Mesendoderm (in vitro differentiated cells): ENCODE data around the gene APOF.

ENCODE experiments used
- DNase-seq: peaks from one replicate; pipeline ENCODE4 v3.0.0; 2013
- H2AK5ac ChIP-seq: 2 replicates; pipeline ENCODE4 v1.6.1; 2013; ENCODE audit warnings: low read length, inconsistent platforms
- H2BK120ac ChIP-seq: 2 replicates; pipeline ENCODE4 v1.6.1; 2013; ENCODE audit warnings: low read depth, mild to moderate bottlenecking, low read length, moderate library complexity, mixed read lengths
- H2BK15ac ChIP-seq: replicated peaks from 2 replicates; pipeline ENCODE4 v1.6.1; 2013; ENCODE audit warnings: low read depth, mild to moderate bottlenecking, moderate library complexity
- H2BK5ac ChIP-seq: 2 replicates; pipeline ENCODE4 v1.6.1; 2013; ENCODE audit warnings: low read length, inconsistent platforms
- H3K18ac ChIP-seq: 2 replicates; pipeline ENCODE4 v1.6.1; 2013; ENCODE audit warnings: mild to moderate bottlenecking, low read length, mixed read lengths
- H3K23ac ChIP-seq: one replicate; pipeline ENCODE4 v1.6.1; 2013; ENCODE audit warnings: low read length
- H3K27ac ChIP-seq: 2 replicates; pipeline ENCODE4 v1.5.1; 2013; ENCODE audit warnings: low read depth, mild to moderate bottlenecking, inconsistent platforms, low read length, moderate library complexity
- H3K27me3 ChIP-seq: 2 replicates; pipeline ENCODE4 v1.6.1; 2013; ENCODE audit warnings: low read length, control low read depth, mild to moderate bottlenecking, inconsistent platforms; ENCODE audit not compliant: insufficient read depth, poor library complexity
- H3K36me3 ChIP-seq: 2 replicates; pipeline ENCODE4 v1.6.1; 2013; ENCODE audit warnings: low read length, inconsistent platforms; ENCODE audit not compliant: control insufficient read depth, insufficient read depth
- H3K4ac ChIP-seq: one replicate; pipeline ENCODE4 v1.6.1; 2013; ENCODE audit warnings: low read depth, mild to moderate bottlenecking, low read length, moderate library complexity
- H3K4me1 ChIP-seq: 2 replicates; pipeline ENCODE4 v1.6.1; 2013; ENCODE audit warnings: low read depth, low read length, inconsistent platforms; ENCODE audit not compliant: control insufficient read depth
- H3K4me2 ChIP-seq: 2 replicates; pipeline ENCODE4 v1.6.1; 2013; ENCODE audit warnings: low read length
- H3K4me3 ChIP-seq: 2 replicates; pipeline ENCODE4 v1.5.1; 2013; ENCODE audit warnings: mild to moderate bottlenecking, low read length
- H3K56ac ChIP-seq: one replicate; pipeline ENCODE4 v1.6.1; 2013; ENCODE audit warnings: low read length
- H3K79me1 ChIP-seq: 2 replicates; pipeline ENCODE4 v1.6.1; 2013; ENCODE audit warnings: low read length, inconsistent platforms
- H3K79me2 ChIP-seq: 2 replicates; pipeline ENCODE4 v1.6.1; 2013; ENCODE audit warnings: mild to moderate bottlenecking, low read length; ENCODE audit not compliant: control insufficient read depth, insufficient read depth
- H3K9ac ChIP-seq: 2 replicates; pipeline ENCODE4 v1.6.1; 2013; ENCODE audit warnings: low read length, inconsistent platforms
- H4K5ac ChIP-seq: one replicate; pipeline ENCODE4 v1.6.1; 2013; ENCODE audit warnings: low read length
- H4K8ac ChIP-seq: one replicate; pipeline ENCODE4 v1.6.1; 2013; ENCODE audit warnings: low read depth, mild to moderate bottlenecking, control low read depth, low read length, moderate library complexity
- WGBS: extraction: QIAGEN DNeasy Blood & Tissue Kit; methylation state at CpG from one replicate; pipeline ENCODE4 v1.1.7; 2013; ENCODE audit warnings: low lambda C conversion rate, missing lambda C conversion rate; ENCODE audit not compliant: insufficient coverage; ENCODE audit errors: extremely low coverage; 5-methylcytosine and 5-hydroxymethylcytosine counted together

Gene APOF

DNA sequence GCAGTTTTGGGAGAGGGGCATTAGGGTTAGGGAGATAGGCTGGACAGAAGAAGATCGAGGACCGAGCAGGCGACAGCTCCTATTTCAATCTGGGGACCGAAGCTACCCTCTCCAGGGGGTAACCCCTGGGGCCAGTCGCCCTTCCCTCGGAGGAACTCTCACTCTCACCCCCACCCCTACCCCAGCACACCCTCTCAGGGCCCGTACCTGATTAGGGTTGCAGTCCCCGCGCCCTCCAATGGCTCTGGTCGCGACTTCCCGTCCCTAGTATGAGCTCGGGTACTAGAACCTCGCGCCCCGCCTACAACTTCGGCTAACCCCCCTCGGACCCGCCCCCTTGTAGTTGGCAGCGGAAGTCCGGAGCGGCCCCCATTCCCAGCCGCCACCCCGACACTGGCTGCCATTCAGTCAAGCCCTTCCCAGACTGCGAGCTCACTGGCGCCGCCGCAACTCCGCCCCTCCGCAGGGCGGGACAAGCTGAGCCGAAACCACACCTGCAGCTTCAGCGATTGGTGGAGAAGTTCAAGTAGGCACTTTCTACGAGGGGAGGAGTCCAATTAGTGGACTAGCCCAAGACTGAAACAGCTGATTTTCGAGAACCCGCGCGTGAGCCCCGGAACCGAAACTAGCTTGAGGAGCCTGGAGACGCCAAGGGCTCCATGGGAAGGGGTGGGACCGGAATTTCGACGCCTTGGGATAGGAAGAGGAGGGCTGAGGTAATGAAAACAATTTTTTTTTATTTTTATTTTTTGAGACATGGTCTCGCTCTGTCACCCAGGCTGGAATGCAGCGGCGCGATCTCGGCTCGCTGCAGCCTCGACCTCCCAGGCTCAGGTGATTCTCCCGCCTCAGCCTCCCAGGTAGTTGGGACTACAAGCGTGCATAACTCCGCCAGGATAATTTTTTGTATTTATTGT is 2.5 kb downstream of the APOF start, which contains the start of gene STAT2:
TSS of gene STAT2 (minus strand) at position 257 of the 917 bp plus-strand sequence. CDS start 3,536 bp downstream, outside the sequence.
- peak; percentile 100 for DNase-seq
- Histone ChIP-seq H3K79me2 (no peaks in the 10 kb centered on the region), H3K36me3 (no peaks in the 10 kb centered on the region), H3K18ac (peak within 1 kb of the TSS; percentile 60), H3K4me1 (peaks cover 2% of the 10 kb centered on the region), H3K79me1 (peaks cover 3% of the 10 kb centered on the region), H2AK5ac (no peak within 1 kb of the TSS), H3K9ac (peak within 1 kb of the TSS; percentile 81), H3K4ac (peak within 1 kb of the TSS; percentile 76), H2BK15ac (no peak within 1 kb of the TSS), H3K23ac (no peak within 1 kb of the TSS), H3K56ac (peak within 1 kb of the TSS; percentile 92), H3K27ac (peak within 1 kb of the TSS; percentile 36), H3K4me2 (peak within 1 kb of the TSS; percentile 57), H4K8ac (no peak within 1 kb of the TSS), H2BK120ac (no peak within 1 kb of the TSS), H4K5ac (peak within 1 kb of the TSS; percentile 1), H2BK5ac (no peak within 1 kb of the TSS), H3K4me3 (peak within 1 kb of the TSS; percentile 75), H3K27me3 (no peaks in the 10 kb centered on the region)
- no CpG with 5 or more reads among the region's 54 CpGs for WGBS

DNA sequence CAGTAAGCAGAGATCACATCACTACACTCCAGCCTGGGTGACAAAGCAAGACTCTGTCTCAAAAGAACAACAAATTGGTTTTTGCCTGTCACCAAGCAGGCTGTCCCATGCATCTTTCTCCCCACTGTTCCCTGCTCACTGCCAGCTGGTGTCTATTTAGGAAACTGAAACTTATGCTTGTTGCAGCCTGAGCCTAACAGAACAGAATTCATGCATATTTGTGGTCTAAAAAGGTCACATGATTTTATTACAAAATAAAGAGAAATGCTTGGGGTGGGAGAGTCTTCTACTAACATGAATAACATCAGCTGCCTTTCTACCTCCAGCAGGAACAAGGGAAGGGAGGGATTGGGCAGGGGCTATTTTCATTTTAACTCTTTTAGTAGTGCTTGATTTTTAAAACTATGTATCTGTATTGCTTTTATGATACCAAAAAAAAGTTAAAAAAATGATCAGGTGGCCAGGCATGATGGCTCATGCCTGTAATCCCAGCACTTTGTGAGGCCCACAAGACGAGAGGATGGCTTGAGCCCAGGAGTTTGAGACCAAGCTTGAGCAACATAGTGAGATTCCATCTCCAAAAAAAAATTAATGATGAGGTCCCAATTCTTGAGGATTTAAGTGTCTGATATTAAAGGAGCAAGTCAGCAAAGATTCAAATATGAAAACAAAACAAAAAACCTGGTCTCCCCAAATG is 3.7 kb downstream of the APOF start:
- H3K23ac ChIP-seq, result peak overlapping the region; percentile 45
- no peak overlapping the region for H2BK15ac ChIP-seq
- peaks cover 2% of the 10 kb centered on the region for H3K4me1 ChIP-seq
- peak overlapping the region; percentile 78 for H3K56ac ChIP-seq
- WGBS, result no CpG with 5 or more reads among the region's 1 CpG
- H3K9ac ChIP-seq, result peak overlapping the region; percentile 64
- no peak overlapping the region for H2BK120ac ChIP-seq
- no peak overlapping the region for H3K18ac ChIP-seq
- H4K8ac ChIP-seq, result no peak overlapping the region
- H3K79me2 ChIP-seq, result no peaks in the 10 kb centered on the region
- no peak overlapping the region for H2AK5ac ChIP-seq
- H2BK5ac ChIP-seq, result no peak overlapping the region
- H3K4ac ChIP-seq, result no peak overlapping the region
- DNase-seq, result no peak
- no peak overlapping the region for H4K5ac ChIP-seq
- H3K4me3 ChIP-seq, result no peak overlapping the region
- H3K79me1 ChIP-seq, result peaks cover 3% of the 10 kb centered on the region
- peak overlapping the region; percentile 26 for H3K4me2 ChIP-seq
- no peak overlapping the region for H3K27ac ChIP-seq
- H3K36me3 ChIP-seq, result peaks cover 3% of the 10 kb centered on the region
- H3K27me3 ChIP-seq, result no peaks in the 10 kb centered on the region

DNA sequence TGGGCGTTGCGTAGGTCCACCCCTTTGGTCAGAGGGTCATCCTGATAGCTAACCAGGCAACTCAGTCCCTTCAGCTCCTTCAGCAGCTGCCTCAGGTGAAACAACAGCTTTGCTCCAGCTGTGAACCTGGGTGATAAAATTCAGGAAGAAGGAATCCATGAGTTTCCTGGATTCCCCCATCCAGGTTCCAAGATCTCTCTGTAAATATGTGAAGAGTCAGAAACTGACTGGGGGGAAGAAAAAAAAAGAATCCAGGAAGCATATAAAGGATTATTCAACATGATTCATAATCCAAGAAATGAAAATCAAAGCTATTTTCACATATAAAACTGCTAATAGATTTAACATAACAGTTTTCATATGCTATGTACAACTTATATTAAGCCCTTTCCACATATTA is 11.3 kb downstream of the APOF start:
- Histone ChIP-seq H3K4me3 (no peak overlapping the region), H3K18ac (no peak overlapping the region), H3K4me1 (no peaks in the 10 kb centered on the region), H2BK15ac (no peak overlapping the region), H3K79me1 (no peaks in the 10 kb centered on the region), H2AK5ac (no peak overlapping the region), H4K8ac (no peak overlapping the region), H3K27ac (no peak overlapping the region), H3K79me2 (no peaks in the 10 kb centered on the region), H3K4me2 (no peak overlapping the region), H3K4ac (no peak overlapping the region), H3K36me3 (peaks cover 8% of the 10 kb centered on the region), H3K56ac (no peak overlapping the region), H2BK5ac (no peak overlapping the region), H2BK120ac (no peak overlapping the region), H3K23ac (no peak overlapping the region), H4K5ac (no peak overlapping the region), H3K9ac (no peak overlapping the region), H3K27me3 (no peaks in the 10 kb centered on the region)
- DNase-seq, result no peak
- no CpG with 5 or more reads among the region's 2 CpGs for WGBS

DNA sequence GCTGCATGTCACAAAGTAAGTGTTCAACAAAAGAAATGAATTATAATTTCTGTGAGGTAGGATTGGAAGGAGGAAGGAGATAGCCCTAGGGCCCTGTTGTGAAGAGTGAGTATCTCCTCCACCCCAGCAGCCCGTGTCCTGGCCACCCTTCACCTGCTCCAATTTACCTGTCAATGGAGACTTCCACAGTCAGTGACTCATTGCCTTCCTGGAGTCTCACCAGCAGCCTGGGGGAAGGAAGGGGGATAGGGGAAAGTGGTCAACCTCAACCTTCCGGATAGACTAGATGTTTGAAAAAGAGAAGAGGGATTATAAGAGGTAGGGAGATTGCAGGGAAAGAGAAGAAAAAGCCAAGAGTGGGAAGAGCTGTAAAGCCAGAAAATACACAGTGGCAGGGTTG is 12.0 kb downstream of the APOF start:
- Histone ChIP-seq H4K5ac (no peak overlapping the region), H3K18ac (no peak overlapping the region), H3K23ac (no peak overlapping the region), H3K56ac (no peak overlapping the region), H2BK120ac (no peak overlapping the region), H3K4me2 (no peak overlapping the region), H4K8ac (no peak overlapping the region), H3K9ac (no peak overlapping the region), H2BK5ac (no peak overlapping the region), H3K4me1 (no peaks in the 10 kb centered on the region), H3K36me3 (peaks cover 8% of the 10 kb centered on the region), H3K4me3 (no peak overlapping the region), H2BK15ac (no peak overlapping the region), H3K79me1 (no peaks in the 10 kb centered on the region), H3K79me2 (no peaks in the 10 kb centered on the region), H3K27me3 (no peaks in the 10 kb centered on the region), H2AK5ac (no peak overlapping the region), H3K4ac (no peak overlapping the region), H3K27ac (no peak overlapping the region)
- no CpG with 5 or more reads among the region's 2 CpGs for WGBS
- DNase-seq, result no peak

DNA sequence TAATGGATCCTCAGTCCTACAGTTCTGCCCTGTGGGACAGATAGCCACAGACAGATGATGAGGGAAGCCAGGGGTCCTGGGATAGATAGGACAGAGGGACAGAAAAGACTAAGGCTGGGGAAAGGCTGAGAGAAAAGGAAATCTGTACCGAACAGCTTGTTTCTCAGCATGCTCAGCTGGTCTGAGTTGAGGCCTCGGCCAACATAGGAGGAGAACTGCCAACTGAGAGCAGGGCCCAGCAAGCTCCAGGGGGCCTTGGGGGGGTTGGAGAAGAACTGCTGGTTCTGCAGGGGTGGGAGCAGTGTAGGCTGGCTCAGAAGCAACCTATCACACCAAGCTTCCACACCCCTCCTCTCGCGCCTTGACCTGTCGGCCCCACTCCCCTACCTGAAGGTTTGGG is 13.9 kb downstream of the APOF start:
- Histone ChIP-seq H3K36me3 (peaks cover 5% of the 10 kb centered on the region), H3K9ac (no peak overlapping the region), H2BK120ac (no peak overlapping the region), H3K18ac (no peak overlapping the region), H3K56ac (no peak overlapping the region), H3K4me1 (no peaks in the 10 kb centered on the region), H3K27me3 (no peaks in the 10 kb centered on the region), H3K27ac (no peak overlapping the region), H3K4me3 (no peak overlapping the region), H3K79me2 (no peaks in the 10 kb centered on the region), H2AK5ac (no peak overlapping the region), H4K5ac (no peak overlapping the region), H3K23ac (no peak overlapping the region), H2BK5ac (no peak overlapping the region), H3K79me1 (no peaks in the 10 kb centered on the region), H4K8ac (no peak overlapping the region), H2BK15ac (no peak overlapping the region), H3K4me2 (no peak overlapping the region), H3K4ac (no peak overlapping the region)
- WGBS, result no CpG with 5 or more reads among the region's 5 CpGs
- DNase-seq, result no peak
